Subcutaneous adipose tissue (tissue), 4 donors: ENCODE results near the gene FGF8. TPM values are rescaled to one million over a fixed set of nuclear protein-coding genes. Genes with fewer than 3 reads are reported as not detected.

Experiments
- CTCF ChIP-seq: fragments of 450-650 bp; IDR thresholded peaks from one replicate; pipeline ENCODE4 v1.5.1; 2016; ENCODE audit warnings: low read depth, mild to moderate bottlenecking, control low read depth, antibody characterized with exemption, moderate library complexity
- total RNA-seq, 4 donors: library from RNA; depleted of rRNA; stranded (reverse); fragments of >200 nt; gene quantifications; one replicate each; pipeline ENCODE4 v1.1.0, GENCODE V29; 2016

Gene FGF8
- total RNA-seq, 4 donors from 2014 or later, result not detected

- TF ChIP-seq CTCF, result no peak
Observed at GRCh38 chr10:101776161-101776817, 375 bp upstream of the FGF8 start.

GRCh38 chr10:101774589-101775272 lies 1.2 kb downstream of the FGF8 start:
- TF ChIP-seq CTCF, result no peak

- TF ChIP-seq CTCF, result no peak
Observed at GRCh38 chr10:101773923-101774588, 1.9 kb downstream of the FGF8 start.

- no peak for TF ChIP-seq CTCF
Observed at GRCh38 chr10:101772895-101773761, 2.8 kb downstream of the FGF8 start.

- no peak for TF ChIP-seq CTCF
Observed at GRCh38 chr10:101772017-101772894, 3.7 kb downstream of the FGF8 start.

GRCh38 chr10:101771380-101771779 lies 4.5 kb downstream of the FGF8 start:
- no peak for TF ChIP-seq CTCF
